Tibial artery (tissue), 4 donors: ENCODE data around the gene RAB11FIP4.

Source experiments
- DNase-seq, 2 donors: peaks; one replicate each; pipeline ENCODE4 v3.0.0-alpha.2; 2019
- H3K27ac ChIP-seq, 2 donors: fragments of 200-600 bp; sonication (generic) in 1 of 2; 1 replicate in 1 of 2; 2 replicates in 1 of 2; pipeline ENCODE4 v1.5.1; 2018 to 2019; ENCODE audit warnings: mild to moderate bottlenecking in 1 of 2
- H3K27me3 ChIP-seq, 2 donors: fragments of 200-600 bp; sonication (generic) in 1 of 2; one replicate each; pipeline versions ENCODE4 v1.5.1 to v1.6.0; 2016 to 2019
- H3K36me3 ChIP-seq, 3 donors: fragments of 200-600 bp; sonication (generic) in 2 of 3; one replicate each; pipeline ENCODE4 v1.5.1; 2016 to 2019; ENCODE audit warnings: mild to moderate bottlenecking in 2 of 3
- H3K4me1 ChIP-seq, 4 donors: fragments of 200-600 bp; sonication (generic) in 2 of 4; 1 replicate in 3 of 4; 2 replicates in 1 of 4; pipeline ENCODE4 v1.5.1; 2016 to 2019
- H3K4me3 ChIP-seq, 2 donors: fragments of 200-600 bp; sonication (generic) in 1 of 2; 1 replicate in 1 of 2; 2 replicates in 1 of 2; pipeline ENCODE4 v1.5.1; 2018 to 2019; ENCODE audit warnings: mild to moderate bottlenecking in 2 of 2
- H3K9me3 ChIP-seq, 3 donors: fragments of 200-600 bp; sonication (generic) in 1 of 3; one replicate each; pipeline ENCODE4 v1.5.1; 2016 to 2019
- intact Hi-C: fragments of 100-400 bp; cut with DNase I; formaldehyde crosslinking; loops from one replicate; pipeline ENCODE4 v1.15.0; 2023; ENCODE audit warnings: low total_unique reads
- TF ChIP-seq, protein P1 (sequence below), 2 experiments: fragments of 200-600 bp in 1 of 2; fragments of 450-650 bp in 1 of 2; IDR thresholded peaks; one replicate each; pipeline ENCODE4 v1.5.1; 2017 to 2019; ENCODE audit warnings: antibody characterized with exemption in 2 of 2, mild to moderate bottlenecking in 1 of 2, moderate library complexity in 1 of 2

The RAB11FIP4 gene

DNA sequence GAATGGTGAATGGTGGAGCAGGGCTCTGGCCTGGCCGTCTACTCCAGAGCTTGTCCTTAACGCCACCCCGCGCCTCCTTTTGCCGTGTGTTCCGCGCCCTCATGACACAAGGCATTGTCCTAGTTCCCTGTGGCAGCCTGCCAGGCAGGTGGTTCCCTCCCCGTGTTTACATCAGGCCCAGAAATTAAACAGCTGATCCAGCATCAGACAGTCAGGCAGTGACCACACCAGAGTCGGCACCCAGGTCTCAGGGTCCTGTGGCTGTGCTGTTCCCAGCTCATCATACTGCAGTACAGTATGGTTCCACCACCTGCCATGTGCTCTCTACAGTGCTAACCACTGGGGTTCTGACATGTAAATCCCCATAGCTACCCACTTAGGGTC, 119.7 kb downstream of the RAB11FIP4 start:
- no peak overlapping the region for H3K27ac ChIP-seq
- DNase-seq: no peak

DNA sequence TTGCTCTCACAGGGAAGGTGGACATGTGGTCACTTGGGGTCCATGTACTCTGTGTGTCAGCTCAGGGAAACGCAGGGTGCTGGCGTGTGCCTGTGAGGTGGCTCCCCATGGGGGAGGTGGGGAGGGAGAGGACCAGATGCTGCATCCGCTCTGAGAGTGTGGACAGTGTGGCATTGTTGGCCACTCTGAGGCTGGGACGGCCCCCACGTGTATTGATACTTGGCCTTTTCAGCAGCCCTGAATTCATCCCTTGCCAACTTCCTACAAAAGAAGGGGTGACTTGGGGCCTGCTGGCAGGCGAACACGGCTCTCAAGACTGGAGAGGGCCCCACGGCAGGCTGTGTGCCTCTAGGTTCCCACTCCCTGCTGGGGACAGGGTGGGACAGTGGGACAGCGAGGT, 120.1 kb downstream of the RAB11FIP4 start:
- H3K36me3 ChIP-seq: no peaks in the 10 kb centered on the region
- H3K27ac ChIP-seq: no peak overlapping the region
- DNase-seq: no peak
- peaks cover 0 to 22% (median 16%) of the 10 kb centered on the region in 4 donors for H3K4me1 ChIP-seq
- no peak overlapping the region for H3K4me3 ChIP-seq
- intact Hi-C loops: no loop called here
- no peaks in the 10 kb centered on the region for H3K27me3 ChIP-seq
- TF ChIP-seq, protein P1, sequence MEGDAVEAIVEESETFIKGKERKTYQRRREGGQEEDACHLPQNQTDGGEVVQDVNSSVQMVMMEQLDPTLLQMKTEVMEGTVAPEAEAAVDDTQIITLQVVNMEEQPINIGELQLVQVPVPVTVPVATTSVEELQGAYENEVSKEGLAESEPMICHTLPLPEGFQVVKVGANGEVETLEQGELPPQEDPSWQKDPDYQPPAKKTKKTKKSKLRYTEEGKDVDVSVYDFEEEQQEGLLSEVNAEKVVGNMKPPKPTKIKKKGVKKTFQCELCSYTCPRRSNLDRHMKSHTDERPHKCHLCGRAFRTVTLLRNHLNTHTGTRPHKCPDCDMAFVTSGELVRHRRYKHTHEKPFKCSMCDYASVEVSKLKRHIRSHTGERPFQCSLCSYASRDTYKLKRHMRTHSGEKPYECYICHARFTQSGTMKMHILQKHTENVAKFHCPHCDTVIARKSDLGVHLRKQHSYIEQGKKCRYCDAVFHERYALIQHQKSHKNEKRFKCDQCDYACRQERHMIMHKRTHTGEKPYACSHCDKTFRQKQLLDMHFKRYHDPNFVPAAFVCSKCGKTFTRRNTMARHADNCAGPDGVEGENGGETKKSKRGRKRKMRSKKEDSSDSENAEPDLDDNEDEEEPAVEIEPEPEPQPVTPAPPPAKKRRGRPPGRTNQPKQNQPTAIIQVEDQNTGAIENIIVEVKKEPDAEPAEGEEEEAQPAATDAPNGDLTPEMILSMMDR (IDR thresholded peaks at IDR 0.05): no peak
- H3K9me3 ChIP-seq: no peaks in the 10 kb centered on the region

More for the DNA sequence above, 119.7 kb downstream of the RAB11FIP4 start:
- TF ChIP-seq, protein P1 (IDR thresholded peaks at IDR 0.05): no peak
- Histone ChIP-seq H3K4me1 (peaks cover 0 to 22% (median 16%) of the 10 kb centered on the region in 4 donors), H3K36me3 (no peaks in the 10 kb centered on the region), H3K27me3 (no peaks in the 10 kb centered on the region), H3K9me3 (no peaks in the 10 kb centered on the region), H3K4me3 (no peak overlapping the region)
- intact Hi-C loops: no loop called here

DNA sequence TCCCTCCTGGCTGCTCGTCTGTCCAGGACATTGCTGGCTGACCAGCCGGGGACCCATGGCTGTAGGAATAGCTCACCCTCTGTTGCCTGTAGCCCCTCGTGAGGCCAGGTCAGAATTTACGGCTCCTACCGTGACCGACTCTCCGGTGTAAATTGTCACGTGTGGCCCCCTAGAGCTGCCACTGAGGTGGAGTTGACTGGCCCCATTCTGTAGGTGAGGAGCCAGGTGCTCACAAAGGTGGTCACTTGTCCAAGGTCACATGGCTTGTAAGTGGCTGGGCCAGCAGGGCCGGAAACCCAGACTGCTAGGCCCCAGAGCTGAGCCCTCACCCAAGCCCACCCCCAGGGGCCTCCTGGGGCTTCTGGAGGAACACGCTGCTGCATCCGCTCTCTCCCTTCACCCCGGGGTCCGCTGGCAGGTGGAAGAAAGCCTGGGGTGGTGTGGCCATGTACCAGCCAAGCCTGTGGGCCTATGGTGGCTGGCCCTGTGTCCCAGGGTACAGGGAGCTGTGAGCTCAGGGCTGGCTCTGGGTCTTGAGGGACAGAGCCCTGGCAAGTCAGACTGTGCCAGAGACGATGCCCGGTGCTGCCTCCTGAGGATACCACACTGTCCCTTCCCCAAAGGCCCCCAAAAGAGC, 120.7 kb downstream of the RAB11FIP4 start:
- H3K27ac ChIP-seq: no peak overlapping the region

DNA sequence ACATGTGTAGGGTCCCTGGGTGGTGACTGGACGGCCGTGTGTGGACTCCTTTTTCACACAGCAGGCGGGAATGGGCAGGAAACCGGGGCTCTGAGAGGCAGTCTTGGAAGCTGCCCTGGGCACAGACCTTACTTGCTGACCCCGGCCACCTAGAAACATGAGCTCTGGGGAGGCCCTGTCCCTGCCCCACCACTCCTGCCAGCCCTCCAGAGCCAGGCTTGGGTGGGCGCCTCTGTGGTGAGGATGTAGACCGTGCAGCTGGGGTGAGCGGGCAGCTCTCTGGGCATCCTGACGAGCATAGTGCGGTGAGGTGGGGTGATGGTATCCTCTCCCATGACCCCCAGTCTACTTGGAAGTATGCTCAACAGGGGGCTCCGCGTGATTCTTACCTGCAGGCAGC, 121.3 kb downstream of the RAB11FIP4 start:
- no peak for DNase-seq
- intact Hi-C loops: no loop called here
- Histone ChIP-seq H3K36me3 (no peaks in the 10 kb centered on the region), H3K27me3 (no peaks in the 10 kb centered on the region), H3K4me3 (no peak overlapping the region), H3K27ac (no peak overlapping the region), H3K9me3 (no peaks in the 10 kb centered on the region), H3K4me1 (peaks cover 0 to 22% (median 16%) of the 10 kb centered on the region in 4 donors)
- TF ChIP-seq, protein P1 (IDR thresholded peaks at IDR 0.05): no peak

More for the DNA sequence above, 120.7 kb downstream of the RAB11FIP4 start:
- no peaks in the 10 kb centered on the region for H3K36me3 ChIP-seq
- no peak overlapping the region for H3K4me3 ChIP-seq
- peaks cover 0 to 22% (median 16%) of the 10 kb centered on the region in 4 donors for H3K4me1 ChIP-seq
- intact Hi-C loops: no loop called here
- no peak for DNase-seq
- no peaks in the 10 kb centered on the region for H3K27me3 ChIP-seq
- TF ChIP-seq, protein P1 (IDR thresholded peaks at IDR 0.05): no peak
- no peaks in the 10 kb centered on the region for H3K9me3 ChIP-seq

DNA sequence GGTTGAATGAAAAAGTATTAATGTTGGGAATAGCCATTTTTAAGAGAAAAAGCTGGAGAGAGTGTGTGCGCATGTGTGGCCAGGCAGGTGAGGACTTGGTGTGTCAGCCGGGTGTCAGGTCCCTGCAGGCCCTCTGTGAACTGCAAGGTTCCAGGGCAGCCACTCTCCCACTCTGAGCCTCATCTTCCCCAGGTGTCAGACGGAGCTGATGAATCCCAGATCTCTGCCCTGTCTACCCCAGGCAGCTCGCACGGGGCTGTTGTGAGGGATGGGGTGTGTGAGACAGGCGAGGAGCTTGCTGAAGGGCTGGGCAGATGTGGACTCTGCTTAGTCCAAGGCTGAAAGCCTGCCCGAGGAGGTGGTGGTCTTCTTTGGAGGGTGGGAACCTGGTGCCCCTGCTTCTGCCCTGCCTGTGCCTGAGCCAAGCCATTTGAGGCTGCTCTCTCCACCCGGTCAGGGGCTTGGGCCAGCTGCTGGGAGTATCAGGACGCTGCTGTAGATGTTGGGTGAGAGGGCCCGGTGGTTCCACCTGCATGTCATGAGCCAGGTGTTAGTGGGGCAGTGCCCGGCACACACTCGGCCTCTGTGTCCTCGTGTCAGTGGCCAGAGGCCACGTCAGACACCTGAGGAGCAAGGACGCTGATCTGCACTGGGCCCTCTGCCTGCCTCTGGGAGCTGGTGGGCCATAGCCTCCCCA, 122.4 kb downstream of the RAB11FIP4 start:
- no peaks in the 10 kb centered on the region for H3K36me3 ChIP-seq
- TF ChIP-seq, protein P1 (IDR thresholded peaks at IDR 0.05): no peak
- H3K27ac ChIP-seq: no peak overlapping the region
- peaks cover 0 to 22% (median 16%) of the 10 kb centered on the region in 4 donors for H3K4me1 ChIP-seq
- H3K9me3 ChIP-seq: no peaks in the 10 kb centered on the region
- no peaks in the 10 kb centered on the region for H3K27me3 ChIP-seq
- no peak for DNase-seq
- intact Hi-C loops: no loop called here
- H3K4me3 ChIP-seq: no peak overlapping the region
